H9 (cell line): ENCODE measurements around the gene YEATS4. TPM values are rescaled to one million over a fixed set of nuclear protein-coding genes. Genes with fewer than 3 reads are reported as not detected.

Experiments used
- DNase-seq: peaks from one replicate; pipeline ENCODE4 v3.0.0-alpha.2; 2017
- H2AFZ ChIP-seq: one replicate; pipeline ENCODE4 v1.6.1; 2013; ENCODE audit warnings: mild to moderate bottlenecking, low read length, control low read depth, moderate library complexity
- H2AK5ac ChIP-seq: 2 replicates; pipeline ENCODE4 v1.6.1; 2013; ENCODE audit warnings: low read length, control low read depth, mixed read lengths; ENCODE audit not compliant: insufficient read length
- H2BK120ac ChIP-seq: one replicate; pipeline ENCODE4 v1.6.1; 2013; ENCODE audit warnings: low read depth, mild to moderate bottlenecking, low read length, control low read depth, inconsistent platforms; ENCODE audit not compliant: poor library complexity, severe bottlenecking
- H2BK12ac ChIP-seq: 2 replicates; pipeline ENCODE4 v1.6.1; 2013; ENCODE audit warnings: low read length, control low read depth, mixed read lengths, low read depth; ENCODE audit not compliant: insufficient read length
- H2BK15ac ChIP-seq: 2 replicates; pipeline ENCODE4 v1.6.1; 2013; ENCODE audit warnings: low read depth, low read length, control low read depth
- H2BK20ac ChIP-seq: one replicate; pipeline ENCODE4 v1.6.1; 2013; ENCODE audit warnings: low read depth, mild to moderate bottlenecking, low read length, control low read depth, inconsistent platforms; ENCODE audit not compliant: poor library complexity, severe bottlenecking
- H2BK5ac ChIP-seq: 2 replicates; pipeline ENCODE4 v1.6.1; 2013; ENCODE audit warnings: low read length, control low read depth, mixed read lengths; ENCODE audit not compliant: insufficient read length
- H3K14ac ChIP-seq: 2 replicates; pipeline ENCODE4 v1.6.1; 2013; ENCODE audit warnings: low read length, control low read depth; ENCODE audit not compliant: insufficient read depth
- H3K18ac ChIP-seq: 2 replicates; pipeline ENCODE4 v1.6.1; 2013; ENCODE audit warnings: low read depth, mild to moderate bottlenecking, mixed read lengths, low read length, control low read depth; ENCODE audit not compliant: insufficient read length
- H3K23ac ChIP-seq: 2 replicates; pipeline ENCODE4 v1.6.1; 2013; ENCODE audit warnings: low read length, control low read depth, mixed read lengths, low read depth; ENCODE audit not compliant: insufficient read length
- H3K23me2 ChIP-seq: 2 replicates; pipeline ENCODE4 v1.6.1; 2013; ENCODE audit warnings: low read depth, mild to moderate bottlenecking, mixed read lengths, low read length, control low read depth; ENCODE audit not compliant: insufficient read length, poor library complexity, severe bottlenecking
- H3K27ac ChIP-seq: 2 replicates; pipeline ENCODE4 v1.5.1; 2013; ENCODE audit warnings: low read length, control low read depth, mixed read lengths, low read depth; ENCODE audit not compliant: insufficient read length
- H3K27me3 ChIP-seq: 2 replicates; pipeline ENCODE4 v1.6.1; 2013; ENCODE audit warnings: low read length, control low read depth, inconsistent platforms; ENCODE audit not compliant: insufficient read depth
- H3K4ac ChIP-seq: 2 replicates; pipeline ENCODE4 v1.6.1; 2013; ENCODE audit warnings: low read depth, mild to moderate bottlenecking, control low read depth, inconsistent platforms, low read length, moderate library complexity
- H3K4me1 ChIP-seq: 2 replicates; pipeline ENCODE4 v1.6.1; 2013; ENCODE audit warnings: low read length, control low read depth, inconsistent platforms; ENCODE audit not compliant: insufficient read depth
- H3K4me2 ChIP-seq: 2 replicates; pipeline ENCODE4 v1.6.1; 2013; ENCODE audit warnings: low read length, control low read depth, mixed read lengths; ENCODE audit not compliant: insufficient read length, insufficient read depth
- H3K56ac ChIP-seq: 2 replicates; pipeline ENCODE4 v1.6.1; 2013; ENCODE audit warnings: low read depth, mild to moderate bottlenecking, mixed read lengths, low read length, control low read depth; ENCODE audit not compliant: insufficient read length
- H3K79me1 ChIP-seq: 2 replicates; pipeline ENCODE4 v1.6.1; 2013; ENCODE audit warnings: low read depth, mild to moderate bottlenecking, moderate library complexity, low read length, control low read depth, inconsistent platforms; ENCODE audit not compliant: insufficient read depth, poor library complexity, severe bottlenecking
- H3K79me2 ChIP-seq: 2 replicates; pipeline ENCODE4 v1.6.1; 2013; ENCODE audit warnings: low read length, control low read depth, inconsistent platforms; ENCODE audit not compliant: insufficient read depth
- H3K9ac ChIP-seq: 2 replicates; pipeline ENCODE4 v1.6.1; 2013; ENCODE audit warnings: low read length, control low read depth, mixed read lengths; ENCODE audit not compliant: insufficient read length; ENCODE audit errors: extremely low read depth
- H3K9me3 ChIP-seq: one replicate; pipeline ENCODE4 v1.6.1; 2013; ENCODE audit warnings: low read depth, low read length, inconsistent platforms; ENCODE audit not compliant: control insufficient read depth
- H3T11ph ChIP-seq: one replicate; pipeline ENCODE4 v1.6.1; 2013; ENCODE audit warnings: mild to moderate bottlenecking, low read length, control low read depth, inconsistent platforms
- H4K20me1 ChIP-seq: one replicate; pipeline ENCODE4 v1.6.1; 2013; ENCODE audit not compliant: control insufficient read depth, insufficient read length, insufficient read depth
- H4K5ac ChIP-seq: 2 replicates; pipeline ENCODE4 v1.6.1; 2013; ENCODE audit warnings: low read depth, mild to moderate bottlenecking, mixed read lengths, low read length, control low read depth; ENCODE audit not compliant: insufficient read length
- H4K8ac ChIP-seq: replicated peaks from 2 replicates; pipeline ENCODE4 v1.6.1; 2013; ENCODE audit warnings: low read length, control low read depth, mixed read lengths, low read depth; ENCODE audit not compliant: insufficient read length
- H4K91ac ChIP-seq: 2 replicates; pipeline ENCODE4 v1.6.1; 2013; ENCODE audit warnings: low read depth, mild to moderate bottlenecking, moderate library complexity, mixed read lengths, low read length, control low read depth; ENCODE audit not compliant: insufficient read length
- H3K27ac Mint-ChIP-seq, 3 experiments: 2 replicates in 2 of 3; 3 replicates in 1 of 3; pipeline ENCODE4 v1.8.0; 2020 to 2021; ENCODE audit warnings: mixed read lengths in 3 of 3, mild to moderate bottlenecking in 1 of 3, moderate library complexity in 1 of 3
- H3K27me3 Mint-ChIP-seq: 2 replicates; pipeline ENCODE4 v1.8.0; 2021; ENCODE audit warnings: low read depth, mild to moderate bottlenecking, moderate library complexity, mixed read lengths
- H3K36me3 Mint-ChIP-seq, 3 experiments: 2 replicates in 2 of 3; 3 replicates in 1 of 3; pipeline ENCODE4 v1.8.0; 2020 to 2021; ENCODE audit warnings: low read depth in 3 of 3, mixed read lengths in 3 of 3; ENCODE audit not compliant: insufficient read depth in 1 of 3
- H3K4me1 Mint-ChIP-seq, 2 experiments: 2 replicates each; pipeline ENCODE4 v1.8.0; 2020; ENCODE audit warnings: mixed read lengths in 2 of 2
- H3K4me3 Mint-ChIP-seq, 2 experiments: 2 replicates in 1 of 2; 3 replicates in 1 of 2; pipeline ENCODE4 v1.8.0; 2020 to 2021; ENCODE audit warnings: mild to moderate bottlenecking in 2 of 2, mixed read lengths in 2 of 2, moderate library complexity in 1 of 2
- H3K9me3 Mint-ChIP-seq, 2 experiments: 2 replicates in 1 of 2; 3 replicates in 1 of 2; pipeline ENCODE4 v1.8.0; 2020; ENCODE audit warnings: mild to moderate bottlenecking in 2 of 2, mixed read lengths in 2 of 2, moderate library complexity in 1 of 2
- WGBS: extraction: QIAGEN DNeasy Blood & Tissue Kit; methylation state at CpG from one replicate; pipeline ENCODE4 v1.1.7; 2013; ENCODE audit warnings: missing lambda C conversion rate, low lambda C conversion rate, mixed read lengths; ENCODE audit not compliant: insufficient read length; ENCODE audit errors: extremely low coverage; 5-methylcytosine and 5-hydroxymethylcytosine counted together
- total RNA-seq: library from RNA; stranded (reverse); gene quantifications from 2 replicates; pipeline ENCODE4 v1.2.1, GENCODE V29; 2021
- TF ChIP-seq, protein P1 (sequence below): fragments of 200-600 bp; sonication (generic); conservative IDR thresholded peaks from 3 replicates; pipeline ENCODE4 v1.8.0; 2021; ENCODE audit warnings: antibody characterized with exemption, mild to moderate bottlenecking

YEATS4 gene
- total RNA-seq, 1 experiment from 2014 or later = 35.6 TPM

DNA sequence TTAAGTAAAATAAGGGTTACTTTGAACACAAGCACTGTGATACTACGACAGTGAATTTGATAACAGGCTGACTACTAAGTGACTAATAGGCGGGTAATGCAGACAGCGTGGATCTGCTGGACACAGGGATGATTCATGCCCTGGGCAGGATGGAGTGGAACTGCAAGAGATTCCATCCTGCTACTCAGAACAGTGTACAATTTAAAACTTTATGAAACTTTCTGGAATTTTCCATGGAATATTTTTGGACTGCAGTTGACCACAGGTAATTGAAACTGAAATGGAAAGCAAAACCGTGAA, 46.0 kb downstream of the YEATS4 start:
- no peak overlapping the region for H2BK5ac ChIP-seq
- H3K27me3 ChIP-seq = no peaks in the 10 kb centered on the region
- no peak overlapping the region for H3K27ac Mint-ChIP-seq
- TF ChIP-seq, protein P1, sequence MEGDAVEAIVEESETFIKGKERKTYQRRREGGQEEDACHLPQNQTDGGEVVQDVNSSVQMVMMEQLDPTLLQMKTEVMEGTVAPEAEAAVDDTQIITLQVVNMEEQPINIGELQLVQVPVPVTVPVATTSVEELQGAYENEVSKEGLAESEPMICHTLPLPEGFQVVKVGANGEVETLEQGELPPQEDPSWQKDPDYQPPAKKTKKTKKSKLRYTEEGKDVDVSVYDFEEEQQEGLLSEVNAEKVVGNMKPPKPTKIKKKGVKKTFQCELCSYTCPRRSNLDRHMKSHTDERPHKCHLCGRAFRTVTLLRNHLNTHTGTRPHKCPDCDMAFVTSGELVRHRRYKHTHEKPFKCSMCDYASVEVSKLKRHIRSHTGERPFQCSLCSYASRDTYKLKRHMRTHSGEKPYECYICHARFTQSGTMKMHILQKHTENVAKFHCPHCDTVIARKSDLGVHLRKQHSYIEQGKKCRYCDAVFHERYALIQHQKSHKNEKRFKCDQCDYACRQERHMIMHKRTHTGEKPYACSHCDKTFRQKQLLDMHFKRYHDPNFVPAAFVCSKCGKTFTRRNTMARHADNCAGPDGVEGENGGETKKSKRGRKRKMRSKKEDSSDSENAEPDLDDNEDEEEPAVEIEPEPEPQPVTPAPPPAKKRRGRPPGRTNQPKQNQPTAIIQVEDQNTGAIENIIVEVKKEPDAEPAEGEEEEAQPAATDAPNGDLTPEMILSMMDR = no peak
- H2AK5ac ChIP-seq = no peak overlapping the region
- H4K5ac ChIP-seq = no peak overlapping the region
- no peaks in the 10 kb centered on the region; a peak in 1 of 4 replicates for H3K4me1 Mint-ChIP-seq
- H3K9me3 ChIP-seq = no peaks in the 10 kb centered on the region
- H3K23me2 ChIP-seq = no peaks in the 10 kb centered on the region
- no peak overlapping the region for H3K4me3 Mint-ChIP-seq
- H2BK120ac ChIP-seq = no peak overlapping the region
- no peak overlapping the region for H3K4me2 ChIP-seq
- H3K9me3 Mint-ChIP-seq = no peaks in the 10 kb centered on the region
- no peaks in the 10 kb centered on the region for H3K4me1 ChIP-seq
- no peak overlapping the region for H3K14ac ChIP-seq
- no peak overlapping the region for H3K56ac ChIP-seq
- H2AFZ ChIP-seq = no peak overlapping the region
- H3K27me3 Mint-ChIP-seq = no peaks in the 10 kb centered on the region
- no peaks in the 10 kb centered on the region for H3K79me2 ChIP-seq
- H3K23ac ChIP-seq = no peak overlapping the region
- no peak overlapping the region for H3K18ac ChIP-seq
- no peak overlapping the region for H3K9ac ChIP-seq
- DNase-seq = no peak
- no peak overlapping the region for H4K8ac ChIP-seq
- no peak overlapping the region for H3T11ph ChIP-seq
- no peak overlapping the region for H2BK20ac ChIP-seq
- no peaks in the 10 kb centered on the region for H3K36me3 Mint-ChIP-seq
- H3K27ac ChIP-seq = no peak overlapping the region
- no peaks in the 10 kb centered on the region for H4K20me1 ChIP-seq
- no peaks in the 10 kb centered on the region for H3K79me1 ChIP-seq
- no CpG with 5 or more reads among the region's 4 CpGs for WGBS
- H2BK15ac ChIP-seq = no peak overlapping the region
- H4K91ac ChIP-seq = no peak overlapping the region
- H2BK12ac ChIP-seq = no peak overlapping the region
- no peak overlapping the region for H3K4ac ChIP-seq
